B cell (primary cell): ENCODE data around the gene RC3H2. TPM values are rescaled to one million over a fixed set of nuclear protein-coding genes. Genes with fewer than 3 reads are reported as not detected.

ENCODE experiments used
- ATAC-seq: fragments of 200-7000 bp; cut with Tn5 transposase; one replicate; pipeline ENCODE4 v1.10.0; 2021; ENCODE audit warnings: low read depth, mild to moderate bottlenecking, moderate number of reproducible peaks, moderate library complexity
- CTCF ChIA-PET: fragments of 350-600 bp; sonication (Branson Sonifier 250); formaldehyde crosslinking; loops from one replicate; lab custom pipeline; 2021; ENCODE audit warnings: antibody characterized with exemption, inconsistent platforms; lab: Charles Lee
- POLR2A ChIA-PET: fragments of 350-600 bp; sonication (Branson Sonifier 250); formaldehyde crosslinking; loops from one replicate; lab custom pipeline; 2021; ENCODE audit warnings: antibody characterized with exemption; lab: Charles Lee
- DNase-seq: peaks from one replicate; pipeline ENCODE4 v3.0.0; 2013
- H2AFZ ChIP-seq: 2 replicates; pipeline ENCODE4 v1.6.1; 2012; ENCODE audit warnings: mild to moderate bottlenecking, low read depth, low read length; ENCODE audit not compliant: insufficient read depth, poor library complexity, severe bottlenecking
- H3K27ac ChIP-seq, 2 donors: 1 replicate in 1 of 2; 2 replicates in 1 of 2; pipeline ENCODE4 v1.5.1; 2012 to 2013; ENCODE audit warnings: low read length in 2 of 2, mild to moderate bottlenecking in 2 of 2, moderate library complexity in 1 of 2
- H3K27me3 ChIP-seq, 4 experiments: fragments of 200-600 bp in 1 of 4; sonication (generic) in 1 of 4; replicated peaks in 1 of 4; 1 replicate in 2 of 4; 2 replicates in 2 of 4; pipeline versions ENCODE4 v1.6.1 to v1.7.0; 2013 to 2016; ENCODE audit warnings: low read length in 3 of 4, mild to moderate bottlenecking in 2 of 4, mixed read lengths in 1 of 4, moderate library complexity in 1 of 4; ENCODE audit not compliant: insufficient read depth in 4 of 4, control insufficient read depth in 3 of 4; ENCODE audit errors: control extremely low read depth in 1 of 4
- H3K36me3 ChIP-seq, 2 experiments: replicated peaks in 1 of 2; 1 replicate in 1 of 2; 2 replicates in 1 of 2; pipeline versions ENCODE4 v1.6.1 to v1.7.1; 2013; ENCODE audit warnings: low read length in 1 of 2; ENCODE audit not compliant: insufficient read depth in 2 of 2, control insufficient read depth in 1 of 2; ENCODE audit errors: control extremely low read depth in 1 of 2, extremely low read depth in 1 of 2
- H3K4me1 ChIP-seq, 2 donors: fragments of 200-600 bp in 1 of 2; sonication (generic) in 1 of 2; 1 replicate in 1 of 2; 2 replicates in 1 of 2; pipeline versions ENCODE4 v1.5.1 to v1.6.1; 2013 to 2017; ENCODE audit warnings: low read length in 2 of 2; ENCODE audit not compliant: control insufficient read depth in 2 of 2, insufficient read depth in 2 of 2
- H3K4me2 ChIP-seq: replicated peaks from 2 replicates; pipeline ENCODE3; 2012; ENCODE audit warnings: mild to moderate bottlenecking, low read depth, low read length; ENCODE audit not compliant: poor library complexity, severe bottlenecking
- H3K4me3 ChIP-seq, 5 experiments: fragments of 200-600 bp in 1 of 5; sonication (generic) in 1 of 5; 1 replicate in 3 of 5; 2 replicates in 2 of 5; pipeline versions ENCODE4 v1.5.1 to v1.7.0; 2011 to 2016; ENCODE audit warnings: low read length in 4 of 5, mild to moderate bottlenecking in 4 of 5, low read depth in 2 of 5, control low read depth in 1 of 5, moderate library complexity in 1 of 5; ENCODE audit not compliant: insufficient read depth in 1 of 5; ENCODE audit errors: control extremely low read depth in 1 of 5, extremely low read depth in 1 of 5
- H3K79me2 ChIP-seq: fragments of 200-600 bp; sonication (generic); one replicate; pipeline ENCODE4 v1.6.0; 2016; ENCODE audit warnings: low read length; ENCODE audit not compliant: control insufficient read depth, insufficient read depth
- H3K9ac ChIP-seq: fragments of 200-600 bp; sonication (generic); 2 replicates; pipeline ENCODE4 v1.6.1; 2017; ENCODE audit warnings: mild to moderate bottlenecking, low read length, moderate library complexity
- H3K9me3 ChIP-seq, 3 donors: one replicate each; pipeline versions ENCODE4 v1.6.1 to v1.7.1; 2013; ENCODE audit warnings: low read length in 2 of 3; ENCODE audit not compliant: control insufficient read depth in 2 of 3, insufficient read depth in 1 of 3; ENCODE audit errors: control extremely low read depth in 1 of 3
- H4K20me1 ChIP-seq: 2 replicates; pipeline ENCODE4 v1.6.0; 2012; ENCODE audit warnings: mild to moderate bottlenecking, low read length; ENCODE audit not compliant: insufficient read depth, control insufficient read depth, poor library complexity, severe bottlenecking
- H3K27ac Mint-ChIP-seq: one replicate; pipeline ENCODE4 v1.8.0; 2021; ENCODE audit warnings: mixed read lengths
- H3K27me3 Mint-ChIP-seq: one replicate; pipeline ENCODE4 v1.8.0; 2021; ENCODE audit warnings: mixed read lengths
- H3K4me1 Mint-ChIP-seq: one replicate; pipeline ENCODE4 v1.8.0; 2021; ENCODE audit warnings: mixed read lengths
- H3K4me3 Mint-ChIP-seq: one replicate; pipeline ENCODE4 v1.8.0; 2021; ENCODE audit warnings: mixed read lengths
- H3K9me3 Mint-ChIP-seq: one replicate; pipeline ENCODE4 v1.8.0; 2022; ENCODE audit warnings: mixed read lengths; ENCODE audit not compliant: insufficient read depth
- EZH2 ChIP-seq: IDR thresholded peaks from 2 replicates; pipeline ENCODE4 v1.6.1; 2012; ENCODE audit warnings: borderline replicate concordance, low read depth, mild to moderate bottlenecking, moderate library complexity, low read length; ENCODE audit not compliant: insufficient read depth, poor library complexity, severe bottlenecking
- WGBS: methylation state at CpG from one replicate; pipeline ENCODE4 v1.1.5; 2013; ENCODE audit warnings: missing lambda C conversion rate; ENCODE audit not compliant: insufficient coverage; 5-methylcytosine and 5-hydroxymethylcytosine counted together
- intact Hi-C: fragments of 100-400 bp; cut with micrococcal nuclease; formaldehyde crosslinking; loops from one replicate; pipeline ENCODE4 v1.10.0; 2022
- polyA plus RNA-seq: library from polyadenylated mRNA; depleted of rRNA; stranded (reverse); fragments of >200 nt; gene quantifications from 2 replicates; pipeline ENCODE4 v1.2.3, GENCODE V29; 2012
- total RNA-seq, 2 donors: library from RNA; stranded (reverse); fragments of 120-200 nt in 1 of 2; gene quantifications; 1 replicate in 1 of 2; 2 replicates in 1 of 2; pipeline versions ENCODE4 v1.2.3 to v1.2.4, GENCODE V29; 2013 to 2022
- TF ChIP-seq, protein P1 (sequence below): fragments of 200-600 bp; IDR thresholded peaks from one replicate; pipeline ENCODE4 v1.8.0; 2022; ENCODE audit warnings: antibody characterized with exemption, mild to moderate bottlenecking

RC3H2 gene
- total and polyA plus RNA-seq, 2 donors (not counting 1 experiment from before 2014, with no cell fraction given) = 17.2 to 74.4 TPM

DNA sequence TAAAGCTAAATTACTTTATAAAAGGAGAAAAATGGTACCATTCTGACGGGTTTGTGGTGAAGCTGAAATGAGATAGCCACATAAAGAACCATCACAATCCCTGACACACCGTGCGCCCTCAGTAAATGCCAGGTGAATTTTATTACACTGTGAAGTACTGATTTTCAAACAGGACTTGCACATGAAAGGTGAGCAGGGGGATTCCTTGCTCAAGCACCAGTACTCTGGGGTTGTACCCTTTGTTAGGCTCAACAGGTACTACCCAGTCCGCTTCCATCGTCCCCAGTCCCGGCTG, 35.2 kb upstream of the RC3H2 start:
- no peaks in the 10 kb centered on the region for H3K9me3 Mint-ChIP-seq
- intact Hi-C loops = loop anchor here (1.0 to 10.0 kb wide), 5 partner anchors 9 to 676 kb away; partner anchors contain the start of genes MRRF, PDCL, RBM18 and RC3H2
- peaks cover 16 to 17% of the 10 kb centered on the region in 2 donors for H3K4me1 ChIP-seq
- H3K9ac ChIP-seq = peak overlapping the region; percentile 17
- peak overlapping the region; percentile 69 for H3K4me2 ChIP-seq
- POLR2A ChIA-PET = interaction anchor here (0.6 to 1.8 kb wide), 10 partner anchors 10 to 661 kb away, joined by 3 to 34 read pairs (median 4); partner anchors contain the start of genes PDCL, RC3H2, ZBTB26 and ZBTB6
- no peak for ATAC-seq
- peak overlapping the region; percentile 29 to 74 for H3K27ac ChIP-seq
- H3K4me3 ChIP-seq = peak overlapping the region; percentile 3 to 35 (median 25)
- H3K9me3 ChIP-seq = no peaks in the 10 kb centered on the region
- TF ChIP-seq, protein P1, sequence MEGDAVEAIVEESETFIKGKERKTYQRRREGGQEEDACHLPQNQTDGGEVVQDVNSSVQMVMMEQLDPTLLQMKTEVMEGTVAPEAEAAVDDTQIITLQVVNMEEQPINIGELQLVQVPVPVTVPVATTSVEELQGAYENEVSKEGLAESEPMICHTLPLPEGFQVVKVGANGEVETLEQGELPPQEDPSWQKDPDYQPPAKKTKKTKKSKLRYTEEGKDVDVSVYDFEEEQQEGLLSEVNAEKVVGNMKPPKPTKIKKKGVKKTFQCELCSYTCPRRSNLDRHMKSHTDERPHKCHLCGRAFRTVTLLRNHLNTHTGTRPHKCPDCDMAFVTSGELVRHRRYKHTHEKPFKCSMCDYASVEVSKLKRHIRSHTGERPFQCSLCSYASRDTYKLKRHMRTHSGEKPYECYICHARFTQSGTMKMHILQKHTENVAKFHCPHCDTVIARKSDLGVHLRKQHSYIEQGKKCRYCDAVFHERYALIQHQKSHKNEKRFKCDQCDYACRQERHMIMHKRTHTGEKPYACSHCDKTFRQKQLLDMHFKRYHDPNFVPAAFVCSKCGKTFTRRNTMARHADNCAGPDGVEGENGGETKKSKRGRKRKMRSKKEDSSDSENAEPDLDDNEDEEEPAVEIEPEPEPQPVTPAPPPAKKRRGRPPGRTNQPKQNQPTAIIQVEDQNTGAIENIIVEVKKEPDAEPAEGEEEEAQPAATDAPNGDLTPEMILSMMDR = no peak
- TF ChIP-seq EZH2 = no peak
- peaks cover 32% of the 10 kb centered on the region for H3K4me1 Mint-ChIP-seq
- H3K27me3 ChIP-seq = no peaks in the 10 kb centered on the region
- no peaks in the 10 kb centered on the region for H3K27me3 Mint-ChIP-seq
- peak overlapping the region; percentile 80 for H2AFZ ChIP-seq
- CTCF ChIA-PET = interaction anchor here (0.7 to 2.2 kb wide), 6 partner anchors 9 to 399 kb away, joined by 3 to 10 read pairs (median 6); partner anchors contain the start of genes RC3H2, ZBTB26 and ZBTB6
- H4K20me1 ChIP-seq = peaks cover 19% of the 10 kb centered on the region
- H3K79me2 ChIP-seq = peaks cover 86% of the 10 kb centered on the region
- WGBS = 0% methylated on average over 3 of the region's 6 CpGs
- H3K27ac Mint-ChIP-seq = peak overlapping the region; percentile 81
- DNase-seq = no peak
- H3K4me3 Mint-ChIP-seq = peak overlapping the region; percentile 89
- peaks cover 0 to 12% of the 10 kb centered on the region in 2 experiments for H3K36me3 ChIP-seq

DNA sequence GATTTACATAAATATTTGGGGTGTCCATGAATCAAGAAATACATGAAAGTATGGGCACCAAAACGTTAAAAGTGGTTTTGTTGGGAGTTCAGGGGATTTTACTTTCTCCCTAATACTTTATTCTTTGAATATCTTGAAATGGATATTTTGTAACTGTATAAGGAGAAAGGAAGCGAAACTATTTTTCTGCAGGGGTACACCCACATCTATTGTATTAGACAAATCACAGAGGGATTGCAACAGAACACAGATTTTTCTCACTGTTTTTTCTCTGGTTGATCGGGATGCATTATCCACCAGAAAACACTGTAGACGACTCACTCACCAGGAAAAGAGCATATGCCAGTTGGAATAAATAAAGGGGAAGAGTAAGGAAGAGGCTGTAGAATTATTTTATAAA, 34.4 kb upstream of the RC3H2 start:
- TF ChIP-seq EZH2 = no peak
- TF ChIP-seq, protein P1 = no peak
- ChIA-PET POLR2A (interaction anchor here (1.7 kb wide), 1 partner anchor 111 kb away, joined by 4 read pairs; the partner anchor contains the start of gene PDCL), CTCF (interaction anchor here (1.8 to 2.2 kb wide), 3 partner anchors 8 to 35 kb away, joined by 7 to 10 read pairs (median 8); partner anchors contain the start of genes RC3H2, ZBTB26 and ZBTB6)
- Mint-ChIP-seq H3K4me1 (peaks cover 30% of the 10 kb centered on the region), H3K27ac (no peak overlapping the region), H3K9me3 (no peaks in the 10 kb centered on the region), H3K27me3 (no peaks in the 10 kb centered on the region), H3K4me3 (peak overlapping the region; percentile 67)
- Histone ChIP-seq H3K4me2 (no peak overlapping the region), H3K4me3 (no peak overlapping the region), H3K4me1 (peaks cover 16 to 17% of the 10 kb centered on the region in 2 donors), H3K27ac (no peak overlapping the region), H3K36me3 (peaks cover 0 to 12% of the 10 kb centered on the region in 2 experiments), H4K20me1 (peaks cover 11% of the 10 kb centered on the region), H3K27me3 (no peaks in the 10 kb centered on the region), H3K9ac (no peak overlapping the region), H2AFZ (no peak overlapping the region), H3K79me2 (peaks cover 86% of the 10 kb centered on the region), H3K9me3 (no peaks in the 10 kb centered on the region)
- no CpG with 5 or more reads among the region's 4 CpGs for WGBS
- no peak for ATAC-seq
- intact Hi-C loops = no loop called here
- DNase-seq = no peak
